Stimulated activated CD8-positive, alpha-beta memory T cell treated with anti-CD3 and anti-CD28 coated beads, Interleukin-7, amount 100 ng/mL, for 1 hour (primary cell): ENCODE measurements around the gene RDH12.
"Not testable (repeated sequence)": the region's sequence is repeated elsewhere in the genome, so short reads cannot be mapped to it uniquely, and the experiment has no call there.

Experiments
- DNase-seq, 2 donors: peaks; one replicate each; pipeline ENCODE4 v3.0.0-alpha.2; 2020; ENCODE audit warnings: low read depth in 2 of 2

RDH12 gene

GRCh38 chr14:67701492-67701891 lies at the start of gene RDH12:
Gene RDH12 (plus strand): TSS chr14:67701886. CDS start chr14:67722643, 20,757 bp downstream.
- not testable (repeated sequence) for DNase-seq

GRCh38 chr14:67652189-67652588 lies 49.5 kb upstream of the RDH12 start:
- DNase-seq: no peak

GRCh38 chr14:67653651-67654280 lies 47.9 kb upstream of the RDH12 start:
- DNase-seq: no peak

GRCh38 chr14:67663633-67664032 lies 38.1 kb upstream of the RDH12 start:
- no peak for DNase-seq

GRCh38 chr14:67665868-67666267 lies 35.8 kb upstream of the RDH12 start:
- DNase-seq: no peak

DNA sequence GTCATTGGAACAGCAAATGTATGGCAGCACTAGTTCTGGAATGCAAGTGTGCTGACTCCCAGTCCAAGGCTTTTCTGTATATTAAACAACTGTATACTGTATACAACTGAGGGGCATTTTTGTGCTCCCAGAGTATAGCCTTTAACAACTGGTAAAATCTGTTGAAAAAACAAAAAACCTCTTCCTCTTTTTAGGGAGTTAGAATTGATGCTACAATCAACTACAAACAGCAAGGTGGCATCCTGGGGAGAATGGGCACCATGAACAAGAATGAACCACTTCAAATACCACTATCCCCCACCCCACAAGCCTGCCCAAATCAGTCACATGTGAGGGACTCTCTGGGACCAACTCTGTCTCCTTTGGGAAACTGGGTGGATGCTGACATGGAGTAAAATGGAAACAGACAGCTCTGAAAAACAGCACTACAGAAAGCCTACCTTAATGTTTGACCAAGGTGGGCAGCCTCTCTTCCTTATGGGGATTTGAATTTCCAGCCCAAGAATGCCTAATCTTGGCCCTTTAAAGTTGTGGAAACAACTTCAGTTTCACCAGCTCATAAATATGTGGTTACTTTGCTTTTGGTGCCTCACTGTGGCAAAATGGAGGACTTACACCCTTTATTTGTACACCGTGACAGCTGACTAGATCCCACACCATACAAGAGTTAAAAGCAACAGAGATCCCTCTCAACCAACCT lies 34.8 kb upstream of the RDH12 start:
- no peak for DNase-seq

DNA sequence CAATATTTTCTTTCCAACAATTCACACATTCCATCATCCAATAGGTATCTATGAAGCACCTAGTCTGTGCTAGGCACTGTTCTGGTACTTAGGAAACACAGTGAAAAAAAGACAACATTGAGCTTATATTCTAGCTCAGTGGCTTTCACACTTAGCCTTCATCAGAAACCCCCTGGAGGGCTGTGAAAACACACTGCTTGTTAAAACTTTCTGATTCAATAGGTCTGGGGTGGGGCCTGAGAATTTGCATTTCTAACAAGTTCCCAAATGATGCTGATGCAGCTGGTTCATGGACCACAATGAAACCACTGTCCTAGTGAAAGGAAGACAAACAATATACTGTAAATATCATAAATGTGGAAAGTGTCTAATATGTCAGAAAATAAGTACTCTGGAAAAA lies 33.1 kb upstream of the RDH12 start:
- DNase-seq: no peak

- DNase-seq: no peak
Measured at GRCh38 chr14:67673451-67673850, 28.2 kb upstream of the RDH12 start.

DNA sequence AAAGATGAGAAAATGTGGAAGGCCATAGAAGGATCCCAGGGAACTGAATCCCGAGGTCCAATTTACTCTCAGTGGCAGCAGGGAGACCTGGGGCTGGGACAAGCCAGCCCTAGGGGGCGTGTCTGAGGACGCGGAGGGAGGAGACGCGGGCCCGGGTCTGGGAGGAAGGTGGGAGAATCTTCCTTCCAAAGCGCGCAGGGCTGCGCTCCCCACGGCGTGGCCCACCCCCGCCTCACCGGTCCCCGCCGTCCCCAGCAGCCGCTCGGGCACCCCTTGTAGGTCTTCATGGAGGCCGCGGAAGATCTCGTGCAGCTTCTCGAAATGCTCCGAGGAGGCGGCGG lies 27.6 kb upstream of the RDH12 start:
- DNase-seq: peak in 1 of 2 donors; percentile 20

DNA sequence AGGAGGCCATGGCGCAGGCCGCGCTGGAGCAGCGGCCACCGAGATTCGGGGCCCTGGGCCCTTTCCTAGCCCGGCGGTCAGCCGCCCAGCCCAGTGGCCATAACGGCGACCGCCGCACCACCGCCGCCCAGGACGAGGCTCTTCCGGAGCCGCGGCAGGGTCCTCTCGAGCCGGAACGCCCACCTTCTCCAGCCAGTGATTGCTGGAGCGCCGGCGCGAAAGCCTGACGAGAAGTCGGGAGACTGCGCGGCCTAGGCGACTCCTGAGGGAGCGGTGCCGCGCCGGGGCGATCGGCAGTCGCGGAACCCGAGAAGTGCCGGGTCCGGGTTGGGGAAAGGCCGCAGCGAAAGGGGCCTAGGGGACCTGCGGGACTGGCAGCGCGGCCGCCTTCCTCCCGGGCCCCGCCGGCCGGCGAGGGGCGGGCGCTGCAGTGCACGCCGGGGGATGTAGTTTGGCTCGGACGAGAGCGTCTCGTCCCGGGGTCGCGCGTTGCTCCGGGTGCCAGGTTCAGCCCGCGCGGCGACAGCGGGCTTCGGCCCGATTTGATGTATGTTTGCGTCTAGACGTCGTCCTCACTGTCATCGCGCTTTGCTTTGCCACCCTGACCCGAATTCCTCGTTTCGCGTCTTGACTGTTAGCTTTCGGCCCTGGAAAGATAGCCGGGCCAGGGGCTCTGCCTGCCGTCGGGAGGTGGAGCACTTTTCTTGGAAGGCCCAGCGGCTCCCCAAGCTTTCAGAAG lies 27.0 kb upstream of the RDH12 start, which contains the start of gene VTI1B:
TSS of gene VTI1B (minus strand) at position 153 of the 739 bp plus-strand sequence. CDS start at position 10, 143 bp downstream.
- peak; percentile 55 to 58 for DNase-seq

DNA sequence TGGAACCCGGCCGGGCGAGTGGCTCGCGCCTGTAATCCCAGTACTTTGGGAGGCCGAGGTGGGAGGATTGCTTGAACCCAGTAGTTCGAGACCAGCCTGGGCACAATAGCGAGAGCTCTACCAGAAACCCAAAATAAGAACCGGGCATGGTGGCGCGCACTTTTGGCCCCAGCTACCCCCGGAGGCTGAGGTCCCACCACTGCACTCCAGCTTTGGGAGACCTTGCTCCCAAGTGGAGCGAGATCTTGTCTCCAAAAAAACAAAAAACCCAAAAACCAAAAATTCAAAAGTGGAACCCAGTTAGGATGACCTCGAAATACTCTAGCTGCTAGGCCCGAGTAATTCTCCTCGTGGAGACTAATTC lies 26.5 kb upstream of the RDH12 start:
- no peak for DNase-seq

DNA sequence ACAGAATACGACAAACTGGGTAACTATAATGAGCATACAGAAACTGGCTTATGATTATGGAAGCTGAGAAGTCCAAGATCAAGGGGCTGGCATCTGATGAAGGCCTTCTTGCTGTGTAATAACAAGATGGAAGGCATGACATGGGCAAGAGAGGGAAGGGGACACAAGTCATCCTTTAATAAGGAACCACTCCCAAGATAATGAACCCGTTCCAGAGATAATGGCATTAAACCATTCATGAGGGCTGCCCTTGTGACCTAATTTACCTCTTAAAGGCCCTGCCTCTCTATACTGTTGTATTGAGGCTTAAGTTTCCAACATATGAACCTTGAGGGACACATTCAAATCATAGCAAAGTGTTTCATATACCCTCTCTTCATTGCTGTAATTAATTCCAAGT lies 22.7 kb upstream of the RDH12 start:
- DNase-seq: no peak

- DNase-seq: no peak
Measured at GRCh38 chr14:67680121-67680602, 21.5 kb upstream of the RDH12 start.

GRCh38 chr14:67680941-67681340 lies 20.7 kb upstream of the RDH12 start:
- DNase-seq: no peak

- DNase-seq: no peak
Measured at GRCh38 chr14:67683842-67684241, 17.8 kb upstream of the RDH12 start.

DNA sequence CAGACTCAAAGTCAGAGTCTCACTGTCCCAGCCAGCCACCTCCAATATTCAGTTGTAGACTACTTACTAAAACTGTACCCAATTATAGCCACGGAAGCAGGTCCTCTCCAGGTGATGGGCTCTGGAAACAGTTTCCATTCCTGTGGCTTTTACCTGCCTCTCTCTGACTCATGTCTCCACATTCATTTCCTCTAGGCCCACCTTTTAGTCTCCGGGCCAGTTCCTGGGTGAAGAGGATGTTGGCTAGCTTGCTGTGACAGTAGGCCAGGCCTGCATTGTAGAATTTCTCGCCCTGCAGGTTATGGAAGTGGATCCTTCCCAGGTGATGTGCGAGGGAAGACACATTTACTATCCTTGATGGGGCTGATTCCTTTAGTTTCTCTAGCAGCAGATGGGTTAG lies 11.7 kb upstream of the RDH12 start:
- DNase-seq: no peak

DNA sequence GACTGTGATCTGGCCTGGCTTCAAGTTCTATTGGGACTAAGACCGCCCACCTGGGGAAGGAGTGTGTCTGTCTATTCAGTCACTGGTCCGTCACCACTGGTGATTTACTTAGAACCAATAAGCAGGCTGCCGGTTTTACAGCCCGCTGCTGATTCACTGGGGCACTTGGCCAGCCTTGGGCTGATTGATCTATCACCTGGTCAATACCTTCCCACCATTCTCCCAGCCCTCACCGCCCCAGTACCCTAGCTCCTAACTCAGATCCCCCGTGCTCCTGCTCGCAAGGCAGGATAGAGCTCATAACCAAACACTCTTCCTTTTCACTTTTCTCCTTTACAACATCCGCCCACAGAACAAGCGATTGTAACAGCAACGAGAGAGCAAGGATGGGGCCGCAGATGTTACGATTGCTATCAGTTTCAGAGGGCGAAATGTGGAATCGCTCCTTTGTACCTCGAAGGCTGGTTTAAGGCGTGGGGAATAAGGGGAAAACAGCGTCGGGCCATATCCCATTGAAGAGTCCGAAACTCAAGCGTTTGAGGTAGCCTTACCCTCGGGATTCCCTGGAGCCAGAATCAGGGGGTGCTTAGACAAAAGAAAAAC lies 6.8 kb upstream of the RDH12 start:
- DNase-seq: peak; percentile 9 to 29

DNA sequence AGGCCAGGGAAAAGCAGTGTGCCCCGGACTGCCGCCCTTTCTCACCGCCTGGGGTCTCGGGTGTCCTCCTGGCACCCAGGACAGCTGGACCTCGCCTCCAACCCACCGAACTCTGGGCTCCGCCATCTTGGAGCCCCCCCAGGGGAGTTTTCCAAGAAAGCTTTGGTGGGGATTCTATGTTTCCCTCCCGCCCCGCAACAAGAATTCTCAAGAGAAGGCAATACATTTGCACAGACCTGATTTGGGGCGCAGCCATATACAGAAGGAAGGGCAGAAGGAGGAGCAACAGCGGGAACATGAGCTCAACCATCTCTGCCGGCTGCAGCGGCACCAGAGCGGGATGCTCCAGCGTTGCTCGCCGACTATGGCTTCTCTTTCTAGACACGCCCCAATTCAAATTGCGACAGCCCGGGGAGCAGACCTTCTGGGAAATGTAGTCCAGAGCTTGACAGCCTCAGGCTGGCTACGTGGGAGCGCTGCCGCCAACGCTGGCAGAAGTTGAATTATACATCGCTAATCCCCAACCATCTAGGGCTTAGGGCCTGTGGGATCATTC lies 6.2 kb upstream of the RDH12 start, which contains the start of gene RDH11:
TSS of gene RDH11 (minus strand) at position 371 of the 556 bp plus-strand sequence. CDS start at position 310, 61 bp downstream.
- peak; percentile 48 to 56 for DNase-seq

- DNase-seq: no peak
Measured at GRCh38 chr14:67697006-67697405, 4.7 kb upstream of the RDH12 start.

GRCh38 chr14:67698179-67698578 lies 3.5 kb upstream of the RDH12 start:
- DNase-seq: no peak

- DNase-seq: no peak
Measured at GRCh38 chr14:67703997-67704396, 2.3 kb downstream of the RDH12 start.
